Uterus (tissue), 2 donors: ENCODE results near the gene MMP25.
"Not testable (repeated sequence)": the region's sequence is repeated elsewhere in the genome, so short reads cannot be mapped to it uniquely, and the experiment has no call there.

Experiments used
- CTCF ChIP-seq, 4 experiments: fragments of 200-600 bp in 2 of 4; fragments of 450-650 bp in 2 of 4; sonication (generic) in 2 of 4; IDR thresholded peaks; one replicate each; pipeline ENCODE4 v1.5.1; 2016 to 2019; ENCODE audit warnings: antibody characterized with exemption in 4 of 4, mild to moderate bottlenecking in 2 of 4, moderate library complexity in 1 of 4
- POLR2A ChIP-seq, 2 donors: fragments of 450-650 bp; IDR thresholded peaks; one replicate each; pipeline ENCODE4 v1.6.1; 2016; ENCODE audit warnings: antibody characterized with exemption in 2 of 2, mild to moderate bottlenecking in 1 of 2, moderate library complexity in 1 of 2

DNA sequence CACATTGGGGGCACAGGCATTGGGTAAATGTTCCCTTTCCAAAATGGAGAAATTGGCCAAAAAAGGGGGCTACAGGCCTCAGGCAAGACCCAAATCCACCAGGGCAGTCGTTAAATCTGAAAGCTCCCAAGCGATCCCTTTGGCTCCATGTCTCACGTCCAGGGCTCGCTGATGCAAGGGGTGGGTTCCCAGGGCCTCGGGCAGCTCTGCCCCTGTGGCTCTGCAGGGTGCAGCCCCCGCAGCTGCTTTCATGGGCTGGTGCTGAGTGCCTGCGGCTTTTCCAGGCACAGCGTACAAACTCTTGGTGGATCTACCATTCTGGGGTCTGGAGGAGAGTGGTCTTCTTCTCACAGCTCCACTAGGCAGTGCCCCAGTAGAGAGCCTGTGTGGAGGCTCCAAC lies 37.0 kb downstream of the MMP25 start:
- not testable (repeated sequence) for TF ChIP-seq CTCF, POLR2A (IDR thresholded peaks at IDR 0.05)
